ENCODE results near the gene CFAP73. TPM values are rescaled to one million over a fixed set of nuclear protein-coding genes. Genes with fewer than 3 reads are reported as not detected.

Gene CFAP73
- total and polyA plus RNA-seq, 7 donors = 0.42 to 0.60 (median 0.46) TPM; not detected in 4

GRCh38 chr12:113155646-113156045, 6.1 kb downstream of the CFAP73 start:
- intact Hi-C loops (cut with DNase I) = loop anchor here (5.0 kb wide), 1 partner anchor 108 kb away; no protein-coding TSS in a partner anchor

GRCh38 chr12:113157218-113157859, 7.8 kb downstream of the CFAP73 start:
- Histone ChIP-seq H3K27me3 (peaks cover 11 to 44% (median 26%) of the 10 kb centered on the region in 3 donors), H3K4me3 (no peak overlapping the region), H3K36me3 (peaks cover 20 to 50% (median 34%) of the 10 kb centered on the region in 4 donors), H3K27ac (no peak overlapping the region), H3K9me3 (no peaks in the 10 kb centered on the region), H3K4me1 (peaks cover 0 to 26% (median 17%) of the 10 kb centered on the region in 4 donors)
- DNase-seq = no peak
- no peak for TF ChIP-seq POLR2A (IDR thresholded peaks at IDR 0.05)
- no peak for TF ChIP-seq CTCF (IDR thresholded peaks at IDR 0.05)
- no peak for TF ChIP-seq POLR2AphosphoS5 (IDR thresholded peaks at IDR 0.05)
- no peak for TF ChIP-seq EP300 (IDR thresholded peaks at IDR 0.05)
- WGBS, 2 donors = 85 to 90% methylated on average over 12 of the region's 12 CpGs
- intact Hi-C loops (cut with DNase I) = loop anchor here (5.0 kb wide), 1 partner anchor 110 kb away; no protein-coding TSS in a partner anchor

More at GRCh38 chr12:113155646-113156045, 6.1 kb downstream of the CFAP73 start:
- no peaks in the 10 kb centered on the region for H3K9me3 ChIP-seq
- peaks cover 13 to 33% (median 23%) of the 10 kb centered on the region in 4 donors for H3K36me3 ChIP-seq
- no peak for TF ChIP-seq POLR2A (IDR thresholded peaks at IDR 0.05)
- TF ChIP-seq EP300 (IDR thresholded peaks at IDR 0.05) = no peak
- no peak for TF ChIP-seq CTCF (IDR thresholded peaks at IDR 0.05)
- TF ChIP-seq POLR2AphosphoS5 (IDR thresholded peaks at IDR 0.05) = no peak
- H3K4me3 ChIP-seq = no peak overlapping the region
- WGBS, 2 donors = 50 to 68% methylated on average over 7 of the region's 7 CpGs
- no peak overlapping the region for H3K27ac ChIP-seq
- peaks cover 0 to 25% (median 17%) of the 10 kb centered on the region in 4 donors for H3K4me1 ChIP-seq
- peaks cover 16 to 61% (median 40%) of the 10 kb centered on the region in 3 donors for H3K27me3 ChIP-seq
- DNase-seq = no peak

- H3K36me3 ChIP-seq = peaks cover 30 to 63% (median 47%) of the 10 kb centered on the region in 4 donors
- no peak for DNase-seq
- TF ChIP-seq CTCF (IDR thresholded peaks at IDR 0.05) (no peak), EP300 (IDR thresholded peaks at IDR 0.05) (no peak), POLR2AphosphoS5 (IDR thresholded peaks at IDR 0.05) (no peak), POLR2A (IDR thresholded peaks at IDR 0.05) (no peak)
- H3K9me3 ChIP-seq = no peaks in the 10 kb centered on the region
- WGBS, 2 donors = 94 to 96% methylated on average over 26 of the region's 26 CpGs
- no peak overlapping the region for H3K27ac ChIP-seq
- H3K4me3 ChIP-seq = no peak overlapping the region
- H3K27me3 ChIP-seq = peaks cover 6 to 36% (median 16%) of the 10 kb centered on the region in 3 donors
- H3K4me1 ChIP-seq = peaks cover 0 to 18% (median 7%) of the 10 kb centered on the region in 4 donors
- intact Hi-C loops (cut with DNase I) = loop anchor here (5.0 kb wide), 1 partner anchor 111 kb away; no protein-coding TSS in a partner anchor
Observed at GRCh38 chr12:113158439-113159203, 9.1 kb downstream of the CFAP73 start.

- Histone ChIP-seq H3K36me3 (peaks cover 36 to 76% (median 56%) of the 10 kb centered on the region in 4 donors), H3K27me3 (peaks cover 3 to 23% (median 3%) of the 10 kb centered on the region in 3 donors), H3K4me3 (no peak overlapping the region), H3K4me1 (peaks cover 0 to 5% (median 0%) of the 10 kb centered on the region in 4 donors), H3K9me3 (no peaks in the 10 kb centered on the region), H3K27ac (no peak overlapping the region)
- intact Hi-C loops (cut with DNase I) = loop anchor here (5.0 kb wide), 1 partner anchor 113 kb away; no protein-coding TSS in a partner anchor
- DNase-seq = no peak
- 93 to 95% methylated on average over 7 of the region's 7 CpGs for WGBS, 2 donors
- no peak for TF ChIP-seq POLR2A (IDR thresholded peaks at IDR 0.05)
- no peak for TF ChIP-seq EP300 (IDR thresholded peaks at IDR 0.05)
- TF ChIP-seq POLR2AphosphoS5 (IDR thresholded peaks at IDR 0.05) = no peak
- no peak for TF ChIP-seq CTCF (IDR thresholded peaks at IDR 0.05)
Observed at GRCh38 chr12:113159937-113160336, 10.4 kb downstream of the CFAP73 start.

Measured in sigmoid colon (tissue), 7 donors.